ENCODE measurements around the gene ZXDC. TPM values are rescaled to one million over a fixed set of nuclear protein-coding genes. Genes with fewer than 3 reads are reported as not detected.

Gene ZXDC
- total RNA-seq, 1 donor from 2014 or later: 38.4 TPM

DNA sequence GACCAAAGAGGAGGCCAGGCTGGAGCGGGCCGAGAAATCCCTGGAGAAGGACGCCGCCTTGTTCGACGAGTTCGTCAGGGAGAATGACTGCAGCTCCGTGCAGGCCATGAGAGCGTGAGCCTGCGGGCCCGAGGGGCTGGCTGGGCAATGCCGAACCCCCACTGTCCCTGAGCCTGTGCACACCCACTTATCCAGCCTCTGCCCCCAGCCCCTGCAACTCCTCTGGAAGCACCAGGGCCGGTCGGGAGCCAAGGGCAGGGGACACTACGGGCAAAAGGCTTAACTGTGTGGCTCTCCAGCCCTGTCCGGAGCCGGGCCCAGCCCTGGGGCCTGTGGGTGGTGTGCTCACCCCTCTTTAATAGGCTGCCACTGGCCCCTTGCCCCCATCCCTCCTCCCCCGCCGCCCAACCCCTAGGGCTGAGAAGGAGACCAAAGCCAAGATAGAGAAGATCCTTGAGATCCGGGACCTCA is 57.0 kb downstream of the ZXDC start:
- Histone ChIP-seq H3K36me3 (ENCODE audit: control insufficient read depth, insufficient read depth, low read length) (no peaks in the 10 kb centered on the region), H3K27me3 (ENCODE audit: control insufficient read depth, insufficient read depth, low read length) (peaks cover 10% of the 10 kb centered on the region), H3K4me3 (ENCODE audit: low read depth, low read length) (no peak overlapping the region)
- no peak for TF ChIP-seq CTCF (IDR thresholded peaks at IDR 0.05; ENCODE audit: insufficient read depth, low read length, poor library complexity, severe bottlenecking)
- DNase-seq (ENCODE audit: low read depth): no peak

DNA sequence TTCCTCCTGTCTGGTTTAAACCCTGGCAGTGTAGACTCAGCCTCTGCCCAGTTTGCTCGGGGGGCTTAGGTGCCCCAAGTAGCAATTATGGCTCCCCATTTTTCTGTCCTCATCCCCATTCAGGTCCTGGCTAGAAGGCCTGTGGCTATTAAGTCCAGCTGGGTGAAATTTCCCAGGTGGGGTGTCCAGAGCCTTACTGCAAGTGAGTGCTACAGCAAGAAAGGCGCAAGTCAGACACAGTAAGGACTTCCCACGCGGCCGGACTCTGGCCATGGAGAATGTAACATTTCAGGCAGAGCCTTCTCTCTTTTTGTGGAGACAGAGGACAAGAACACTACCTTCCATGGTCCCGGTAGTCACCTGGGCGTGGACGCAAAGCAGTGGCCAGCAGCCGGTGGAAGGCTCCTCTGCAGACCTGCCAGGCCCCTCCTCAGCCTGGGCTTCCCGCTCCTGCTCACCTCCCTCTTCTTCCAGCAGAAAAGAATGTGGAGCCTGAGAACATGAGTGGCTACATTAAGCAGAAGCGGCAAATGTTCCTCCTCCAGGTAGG is 57.6 kb downstream of the ZXDC start:
- H3K36me3 ChIP-seq (ENCODE audit: control insufficient read depth, insufficient read depth, low read length): no peaks in the 10 kb centered on the region
- no peak overlapping the region for H3K4me3 ChIP-seq (ENCODE audit: low read depth, low read length)
- H3K27me3 ChIP-seq (ENCODE audit: control insufficient read depth, insufficient read depth, low read length): peaks cover 11% of the 10 kb centered on the region
- no peak for DNase-seq (ENCODE audit: low read depth)
- TF ChIP-seq CTCF (IDR thresholded peaks at IDR 0.05; ENCODE audit: insufficient read depth, low read length, poor library complexity, severe bottlenecking): no peak

DNA sequence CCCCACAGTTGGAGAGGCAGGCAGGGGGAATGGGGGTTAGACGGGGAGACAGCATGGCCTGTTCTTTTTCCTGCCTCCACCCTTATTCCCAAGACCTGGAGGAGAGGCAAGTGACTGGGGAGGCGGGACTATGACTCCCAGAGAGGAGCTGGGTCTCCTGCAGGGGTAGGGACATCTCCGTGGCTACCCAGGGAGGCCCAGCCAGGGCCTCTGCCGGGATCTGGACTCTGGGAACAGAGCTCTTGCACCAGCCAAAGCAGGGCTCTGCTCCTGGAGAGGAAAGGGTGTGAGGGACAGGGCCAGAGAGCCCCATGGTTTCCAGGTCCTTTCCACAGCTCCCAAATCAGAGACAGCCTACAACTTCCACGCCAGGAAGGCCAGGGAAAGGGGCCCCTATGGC is 58.2 kb downstream of the ZXDC start:
- no peaks in the 10 kb centered on the region for H3K36me3 ChIP-seq (ENCODE audit: control insufficient read depth, insufficient read depth, low read length)
- TF ChIP-seq CTCF (IDR thresholded peaks at IDR 0.05; ENCODE audit: insufficient read depth, low read length, poor library complexity, severe bottlenecking): no peak
- no peak for DNase-seq (ENCODE audit: low read depth)
- H3K27me3 ChIP-seq (ENCODE audit: control insufficient read depth, insufficient read depth, low read length): peaks cover 12% of the 10 kb centered on the region
- H3K4me3 ChIP-seq (ENCODE audit: low read depth, low read length): no peak overlapping the region

DNA sequence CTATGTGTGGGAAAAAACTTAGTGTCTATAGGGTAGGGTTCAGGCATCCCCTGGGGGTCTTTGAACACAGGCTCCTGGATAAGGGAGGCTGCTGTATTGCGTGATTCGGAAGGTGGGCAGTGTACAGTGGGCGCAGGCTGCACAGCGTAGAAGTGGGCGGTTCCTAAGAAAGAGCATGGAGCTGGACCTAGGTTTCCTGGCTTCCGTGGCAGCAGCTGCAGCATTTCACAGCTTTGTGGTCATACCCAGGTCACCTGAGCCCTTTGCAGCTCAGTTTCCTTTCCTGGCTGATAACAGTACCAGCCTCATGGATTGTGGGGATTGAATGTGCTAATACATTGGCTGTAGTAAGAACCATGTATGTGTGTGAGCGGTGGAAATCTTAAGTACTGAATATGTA is 58.7 kb downstream of the ZXDC start:
- no peak for TF ChIP-seq CTCF (IDR thresholded peaks at IDR 0.05; ENCODE audit: insufficient read depth, low read length, poor library complexity, severe bottlenecking)
- H3K27me3 ChIP-seq (ENCODE audit: control insufficient read depth, insufficient read depth, low read length): peaks cover 12% of the 10 kb centered on the region
- no peaks in the 10 kb centered on the region for H3K36me3 ChIP-seq (ENCODE audit: control insufficient read depth, insufficient read depth, low read length)
- no peak for DNase-seq (ENCODE audit: low read depth)
- H3K4me3 ChIP-seq (ENCODE audit: low read depth, low read length): no peak overlapping the region

- Histone ChIP-seq H3K4me3 (ENCODE audit: low read depth, low read length) (no peak overlapping the region), H3K36me3 (ENCODE audit: control insufficient read depth, insufficient read depth, low read length) (no peaks in the 10 kb centered on the region), H3K27me3 (ENCODE audit: control insufficient read depth, insufficient read depth, low read length) (peaks cover 12% of the 10 kb centered on the region)
- no peak for TF ChIP-seq CTCF (IDR thresholded peaks at IDR 0.05; ENCODE audit: insufficient read depth, low read length, poor library complexity, severe bottlenecking)
- DNase-seq (ENCODE audit: low read depth): no peak
Observed at GRCh38 chr3:126415661-126416591, 59.8 kb downstream of the ZXDC start.
